SK-N-SH (cell line): ENCODE results near the gene RBM42. TPM values are rescaled to one million over a fixed set of nuclear protein-coding genes. Genes with fewer than 3 reads are reported as not detected.
A peak's percentile ranks its signal among the peaks of the same experiment; 100 is the strongest.

Experiments
- CTCF ChIA-PET: fragments of 300-600, 350-600 bp; formaldehyde crosslinking; extraction: SDS; loops from one replicate; lab custom pipeline; 2021; lab: Yijun Ruan, JAX
- POLR2A ChIA-PET: fragments of 350-600 bp; sonication (Branson Sonifier 250); formaldehyde crosslinking; extraction: SDS; loops from one replicate; lab custom pipeline; 2020; ENCODE audit warnings: antibody characterized with exemption, inconsistent platforms; lab: Yijun Ruan, JAX
- DNase-seq: peaks from one replicate; pipeline ENCODE4 v3.0.0; 2012
- H2AFZ ChIP-seq: fragments of 200-600 bp; sonication (generic); 2 replicates; pipeline ENCODE4 v1.8.1; 2016; ENCODE audit warnings: antibody characterized with exemption, mild to moderate bottlenecking, low read depth
- H3F3A ChIP-seq: fragments of 200-600 bp; sonication (generic); replicated peaks from 2 replicates; pipeline ENCODE3; 2016; ENCODE audit warnings: antibody characterized with exemption, mild to moderate bottlenecking; ENCODE audit not compliant: insufficient read depth
- H3K27ac ChIP-seq, 2 experiments: fragments of 200-500 bp in 1 of 2; fragments of 200-600 bp in 1 of 2; sonication (Bioruptor generic) in 1 of 2; sonication (generic), shearing (Covaris generic) in 1 of 2; 2 replicates each; pipeline versions ENCODE4 v1.5.1 to v1.6.1; 2014 to 2016; ENCODE audit warnings: low read depth in 2 of 2, inconsistent platforms in 1 of 2, low read length in 1 of 2, mild to moderate bottlenecking in 1 of 2, mixed read lengths in 1 of 2
- H3K27me3 ChIP-seq: fragments of 200-600 bp; sonication (generic), shearing (Covaris generic); 2 replicates; pipeline ENCODE4 v1.6.1; 2016; ENCODE audit warnings: mixed run types; ENCODE audit not compliant: insufficient read depth
- H3K36me3 ChIP-seq, 2 experiments: fragments of 200-500 bp in 1 of 2; fragments of 200-600 bp in 1 of 2; sonication (Bioruptor generic) in 1 of 2; sonication (generic) in 1 of 2; replicated peaks in 1 of 2; 2 replicates each; pipeline versions ENCODE3 to v1.5.1; 2014 to 2016; ENCODE audit warnings: low read length in 1 of 2, mild to moderate bottlenecking in 1 of 2; ENCODE audit not compliant: insufficient read depth in 2 of 2, control insufficient read depth in 1 of 2
- H3K4me1 ChIP-seq, 2 experiments: fragments of 200-500 bp in 1 of 2; fragments of 200-600 bp in 1 of 2; sonication (Bioruptor generic) in 1 of 2; sonication (generic), shearing (Covaris generic) in 1 of 2; 2 replicates each; pipeline versions ENCODE4 v1.5.1 to v1.6.1; 2014 to 2016; ENCODE audit warnings: low read depth in 1 of 2, low read length in 1 of 2, mixed run types in 1 of 2; ENCODE audit not compliant: insufficient read depth in 2 of 2, control insufficient read depth in 1 of 2
- H3K4me2 ChIP-seq: fragments of 200-600 bp; sonication (generic), shearing (Covaris generic); 2 replicates; pipeline ENCODE4 v1.6.1; 2017; ENCODE audit warnings: mixed run types
- H3K4me3 ChIP-seq, 2 experiments: fragments of 200-500 bp in 1 of 2; fragments of 200-600 bp in 1 of 2; sonication (Bioruptor generic) in 1 of 2; sonication (generic), shearing (Covaris generic) in 1 of 2; 2 replicates each; pipeline versions ENCODE4 v1.5.1 to v1.8.1; 2014 to 2016; ENCODE audit warnings: low read depth in 2 of 2, inconsistent platforms in 1 of 2, low read length in 1 of 2, mild to moderate bottlenecking in 1 of 2, mixed read lengths in 1 of 2, moderate library complexity in 1 of 2
- H3K79me2 ChIP-seq: fragments of 200-600 bp; sonication (generic); 2 replicates; pipeline ENCODE4 v1.8.1; 2017; ENCODE audit warnings: mild to moderate bottlenecking; ENCODE audit not compliant: insufficient read depth
- H3K9ac ChIP-seq: fragments of 200-600 bp; sonication (generic); 2 replicates; pipeline ENCODE4 v1.6.1; 2017; ENCODE audit warnings: mixed run types
- H3K9me2 ChIP-seq: fragments of 200-600 bp; sonication (generic); 2 replicates; pipeline ENCODE4 v1.6.1; 2017; ENCODE audit warnings: mixed run types
- H3K9me3 ChIP-seq: fragments of 200-600 bp; sonication (generic); 2 replicates; pipeline ENCODE4 v1.6.1; 2017; ENCODE audit warnings: mixed run types, mild to moderate bottlenecking, moderate library complexity
- H4K20me1 ChIP-seq: fragments of 200-600 bp; sonication (generic); 2 replicates; pipeline ENCODE4 v1.6.1; 2017; ENCODE audit warnings: mild to moderate bottlenecking, mixed run types; ENCODE audit not compliant: insufficient read depth
- EP300 ChIP-seq, 2 experiments: IDR thresholded peaks; 2 replicates each; pipeline versions ENCODE4 v1.4.0 to v1.6.1; 2012; ENCODE audit warnings: borderline replicate concordance in 1 of 2, low read depth in 1 of 2, low read length in 1 of 2
- EZH2phosphoT487 ChIP-seq: fragments of 200-600 bp; sonication (generic); IDR thresholded peaks from 2 replicates; pipeline ENCODE4 v1.6.1; 2017; ENCODE audit warnings: low read depth, mixed run types, mild to moderate bottlenecking, antibody characterized with exemption, moderate library complexity, borderline replicate concordance
- JUND ChIP-seq: IDR thresholded peaks from 2 replicates; pipeline ENCODE4 v1.4.0; 2012
- MEF2A ChIP-seq: IDR thresholded peaks from 2 replicates; pipeline ENCODE4 v1.4.0; 2012; ENCODE audit warnings: low read depth, borderline replicate concordance
- MXI1 ChIP-seq: IDR thresholded peaks from 2 replicates; pipeline ENCODE4 v1.6.1; 2012; ENCODE audit warnings: mild to moderate bottlenecking, low read depth, low read length, improper control_type of control experiment
- NRF1 ChIP-seq: IDR thresholded peaks from 2 replicates; pipeline ENCODE4 v1.6.1; 2012; ENCODE audit warnings: low read depth, mild to moderate bottlenecking, low read length
- SIN3A ChIP-seq: IDR thresholded peaks from 2 replicates; pipeline ENCODE4 v1.6.1; 2012; ENCODE audit warnings: low read depth, mild to moderate bottlenecking, low read length, moderate library complexity, borderline replicate concordance
- SMC3 ChIP-seq: IDR thresholded peaks from 2 replicates; pipeline ENCODE4 v1.6.1; 2012; ENCODE audit warnings: low read depth, low read length, improper control_type of control experiment
- TAF1 ChIP-seq: IDR thresholded peaks from 2 replicates; pipeline ENCODE4 v1.6.1; 2012; ENCODE audit warnings: low read depth, mild to moderate bottlenecking, low read length, moderate library complexity, borderline replicate concordance
- WGBS: methylation state at CpG from one replicate; pipeline ENCODE4 v1.1.6; 2017; ENCODE audit warnings: low lambda C conversion rate; 5-methylcytosine and 5-hydroxymethylcytosine counted together
- polyA plus RNA-seq, 3 experiments: library from polyadenylated mRNA; depleted of rRNA; stranded (reverse); fragments of >200 nt; gene quantifications; 2 replicates each; pipeline ENCODE4 v1.2.3, GENCODE V29; 2012
- TF ChIP-seq, protein P1 (sequence below): fragments of 200-600 bp; sonication (generic); IDR thresholded peaks from 2 replicates; pipeline ENCODE4 v1.6.1; 2017; ENCODE audit warnings: antibody characterized with exemption, mild to moderate bottlenecking, moderate library complexity

RBM42 gene
- polyA plus RNA-seq, 1 of the 3 experiments (the other 2 are of a cell fraction): 69.9 TPM

GRCh38 chr19:35613574-35613973, 15.3 kb upstream of the RBM42 start:
- Histone ChIP-seq H4K20me1 (no peaks in the 10 kb centered on the region), H3K9ac (no peak overlapping the region), H3K9me3 (no peaks in the 10 kb centered on the region), H3K4me2 (peak overlapping the region; percentile 92), H3K79me2 (peaks cover 3% of the 10 kb centered on the region; the same call in 1 of the 2 replicates), H3K36me3 (peaks cover 0 to 2% of the 10 kb centered on the region in 2 experiments)
- CTCF ChIA-PET: interaction anchor here (0.9 to 4.1 kb wide), 3 partner anchors 21 to 65 kb away, joined by 3 to 13 read pairs (median 5); no protein-coding TSS in a partner anchor
- peak; percentile 9 for DNase-seq
- TF ChIP-seq JUND (no peak), SMC3 (no peak), SIN3A (no peak), MXI1 (no peak), TAF1 (no peak), MEF2A (no peak)
- TF ChIP-seq, all 33 proteins: peak for 0
- no peaks in the 10 kb centered on the region for H3K27me3 ChIP-seq
- 89% methylated on average over 1 of the region's 1 CpG for WGBS
- POLR2A ChIA-PET: interaction anchor here (0.6 to 0.7 kb wide), 2 partner anchors 10 to 14 kb away, joined by 3 to 5 read pairs; no protein-coding TSS in a partner anchor
- H3K4me3 ChIP-seq: no peak overlapping the region
- H2AFZ ChIP-seq: no peak overlapping the region
- no peaks in the 10 kb centered on the region for H3K9me2 ChIP-seq
- no peaks in the 10 kb centered on the region for H3F3A ChIP-seq
- H3K27ac ChIP-seq: no peak overlapping the region
- peaks cover 0 to 10% of the 10 kb centered on the region in 2 experiments; a peak in 1 of 4 replicates for H3K4me1 ChIP-seq

- no peak for TF ChIP-seq EP300 (IDR thresholded peaks at IDR 0.05; ENCODE audit: borderline replicate concordance in 1 of 2, low read depth in 1 of 2, low read length in 1 of 2)
- TF ChIP-seq, all 33 proteins: peak for 0
- H3K27ac ChIP-seq: no peak overlapping the region
Observed at GRCh38 chr19:35615036-35615435, 13.8 kb upstream of the RBM42 start.

GRCh38 chr19:35618857-35619256, 10.0 kb upstream of the RBM42 start:
- Histone ChIP-seq H3K36me3 (peaks cover 0 to 5% of the 10 kb centered on the region in 2 experiments), H3K4me1 (no peaks in the 10 kb centered on the region), H3K9me3 (no peaks in the 10 kb centered on the region), H3K27me3 (no peaks in the 10 kb centered on the region), H3K79me2 (peaks cover under 1% of the 10 kb centered on the region; the same call in 1 of the 2 replicates), H3K4me3 (no peak overlapping the region), H3K9ac (no peak overlapping the region), H2AFZ (no peak overlapping the region), H3K9me2 (no peaks in the 10 kb centered on the region), H3K4me2 (no peak overlapping the region), H4K20me1 (no peaks in the 10 kb centered on the region), H3F3A (no peaks in the 10 kb centered on the region), H3K27ac (no peak overlapping the region)
- 93% methylated on average over 7 of the region's 7 CpGs for WGBS
- CTCF ChIA-PET: interaction anchor here (1.2 to 1.3 kb wide), 2 partner anchors 18 to 24 kb away, joined by 3 read pairs; no protein-coding TSS in a partner anchor
- POLR2A ChIA-PET: no interaction called here
- TF ChIP-seq NRF1: no peak
- no peak for TF ChIP-seq EZH2phosphoT487
- TF ChIP-seq, protein P1, sequence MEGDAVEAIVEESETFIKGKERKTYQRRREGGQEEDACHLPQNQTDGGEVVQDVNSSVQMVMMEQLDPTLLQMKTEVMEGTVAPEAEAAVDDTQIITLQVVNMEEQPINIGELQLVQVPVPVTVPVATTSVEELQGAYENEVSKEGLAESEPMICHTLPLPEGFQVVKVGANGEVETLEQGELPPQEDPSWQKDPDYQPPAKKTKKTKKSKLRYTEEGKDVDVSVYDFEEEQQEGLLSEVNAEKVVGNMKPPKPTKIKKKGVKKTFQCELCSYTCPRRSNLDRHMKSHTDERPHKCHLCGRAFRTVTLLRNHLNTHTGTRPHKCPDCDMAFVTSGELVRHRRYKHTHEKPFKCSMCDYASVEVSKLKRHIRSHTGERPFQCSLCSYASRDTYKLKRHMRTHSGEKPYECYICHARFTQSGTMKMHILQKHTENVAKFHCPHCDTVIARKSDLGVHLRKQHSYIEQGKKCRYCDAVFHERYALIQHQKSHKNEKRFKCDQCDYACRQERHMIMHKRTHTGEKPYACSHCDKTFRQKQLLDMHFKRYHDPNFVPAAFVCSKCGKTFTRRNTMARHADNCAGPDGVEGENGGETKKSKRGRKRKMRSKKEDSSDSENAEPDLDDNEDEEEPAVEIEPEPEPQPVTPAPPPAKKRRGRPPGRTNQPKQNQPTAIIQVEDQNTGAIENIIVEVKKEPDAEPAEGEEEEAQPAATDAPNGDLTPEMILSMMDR: 0 out of 2 replicates have a peak, but pooled peaks have one; percentile 12
- peak; percentile 9 for DNase-seq

More at GRCh38 chr19:35615036-35615435, 13.8 kb upstream of the RBM42 start:
- Histone ChIP-seq H3K4me1 (peaks cover 0 to 10% of the 10 kb centered on the region in 2 experiments; a peak in 1 of 4 replicates), H2AFZ (no peak overlapping the region), H3K9me3 (no peaks in the 10 kb centered on the region), H3K27me3 (no peaks in the 10 kb centered on the region), H3K9ac (no peak overlapping the region), H3K36me3 (peaks cover 0 to 2% of the 10 kb centered on the region in 2 experiments), H3K4me3 (no peak overlapping the region), H3K9me2 (no peaks in the 10 kb centered on the region), H3K79me2 (peaks cover 3% of the 10 kb centered on the region; the same call in 1 of the 2 replicates), H3K4me2 (no peak overlapping the region), H4K20me1 (no peaks in the 10 kb centered on the region), H3F3A (no peaks in the 10 kb centered on the region)
- ChIA-PET CTCF (no interaction called here), POLR2A (no interaction called here)
- 94% methylated on average over 10 of the region's 17 CpGs for WGBS
- DNase-seq: peak; percentile 6
